ENCODE measurements around the gene KCNJ15.

Gene KCNJ15

GRCh38 chr21:38327984-38328383 is 71.2 kb downstream of the KCNJ15 start:
- no peak for DNase-seq (ENCODE audit: low spot score)

GRCh38 chr21:38329162-38329561 is 72.4 kb downstream of the KCNJ15 start:
- no peak for DNase-seq (ENCODE audit: low spot score)

DNA sequence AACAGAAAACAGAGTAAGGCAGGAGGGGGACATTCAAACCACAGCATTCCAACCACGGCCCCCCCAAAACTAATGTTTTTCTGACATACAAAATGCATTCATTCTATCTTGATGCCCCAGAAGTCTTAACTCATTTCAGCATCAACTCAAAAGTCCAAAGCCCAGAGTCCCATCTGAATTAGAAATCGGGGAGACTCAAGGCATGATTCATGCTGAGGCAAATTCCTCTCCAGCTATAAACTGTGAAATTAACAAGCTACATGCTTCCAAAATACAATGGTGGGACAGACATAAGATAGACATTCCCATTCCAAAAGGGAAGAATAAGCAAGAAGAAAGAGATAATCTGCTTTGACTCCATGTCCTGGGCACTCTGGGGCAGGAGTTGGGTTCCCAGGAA is 73.9 kb downstream of the KCNJ15 start:
- no peak for DNase-seq (ENCODE audit: low spot score)

DNA sequence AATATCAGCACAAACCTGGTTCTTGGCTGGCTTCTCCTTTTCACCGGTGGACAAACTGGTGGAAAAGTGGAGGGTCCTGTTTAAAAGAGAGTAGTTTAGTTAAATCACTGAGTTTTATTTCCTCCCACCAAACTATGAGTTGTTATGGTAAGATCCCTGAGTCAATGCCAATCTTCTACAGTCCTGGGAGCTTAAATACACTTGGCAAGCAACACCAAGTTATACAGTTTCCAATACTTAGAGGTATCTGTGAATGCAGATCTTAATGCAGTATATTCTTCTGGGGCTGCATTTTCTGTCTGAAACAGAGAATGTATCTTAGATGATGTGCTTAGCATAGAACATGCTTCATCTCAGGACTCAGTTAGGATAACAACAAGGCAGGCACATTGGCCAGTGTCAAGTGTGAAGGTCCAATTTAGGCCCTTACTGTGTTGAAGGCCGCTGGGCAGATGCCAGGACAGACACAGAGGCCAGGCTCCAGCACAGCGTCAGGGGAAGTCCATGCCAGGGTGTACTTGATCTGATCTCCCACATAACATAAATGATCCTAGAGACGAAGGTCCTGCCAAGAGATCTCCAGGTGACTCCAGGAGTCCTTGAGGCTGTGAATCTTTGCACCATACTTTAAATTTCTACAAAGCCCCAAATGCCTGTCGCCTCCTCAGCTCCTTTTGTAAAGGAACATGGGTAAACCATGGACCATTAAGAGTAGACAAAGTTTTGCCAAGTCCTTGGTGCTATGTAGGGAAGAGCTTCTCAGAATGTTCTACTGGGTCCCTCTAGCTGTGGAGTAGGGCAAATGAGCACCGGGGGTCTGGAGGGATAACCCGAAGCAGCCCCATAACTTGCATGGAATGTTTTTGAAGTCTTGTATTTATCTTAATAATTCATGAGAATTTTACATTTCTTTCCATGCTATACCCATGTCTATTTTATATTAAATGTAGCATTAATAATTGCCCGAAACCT is 76.8 kb downstream of the KCNJ15 start:
- DNase-seq (ENCODE audit: low spot score) = no peak

DNA sequence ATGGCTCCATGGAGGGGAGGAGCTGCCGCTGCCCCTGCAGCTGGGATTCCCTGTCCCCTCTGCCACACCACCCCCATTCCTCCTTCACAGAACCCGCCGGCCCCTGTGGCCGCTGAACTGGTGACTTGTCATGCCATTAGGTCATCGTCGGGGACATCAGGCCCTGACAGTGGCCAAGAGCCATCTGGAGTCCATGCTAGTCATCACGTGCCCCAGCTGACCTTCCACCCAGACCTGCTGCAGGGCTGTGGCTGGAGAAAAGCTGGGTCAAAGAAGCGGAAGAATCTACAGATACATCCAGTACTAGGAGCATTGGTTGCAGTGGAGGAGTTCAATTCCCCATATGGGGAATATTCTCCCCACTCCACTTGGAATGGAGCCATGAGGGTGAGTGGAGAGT is 78.1 kb downstream of the KCNJ15 start:
- DNase-seq (ENCODE audit: low spot score) = no peak

DNA sequence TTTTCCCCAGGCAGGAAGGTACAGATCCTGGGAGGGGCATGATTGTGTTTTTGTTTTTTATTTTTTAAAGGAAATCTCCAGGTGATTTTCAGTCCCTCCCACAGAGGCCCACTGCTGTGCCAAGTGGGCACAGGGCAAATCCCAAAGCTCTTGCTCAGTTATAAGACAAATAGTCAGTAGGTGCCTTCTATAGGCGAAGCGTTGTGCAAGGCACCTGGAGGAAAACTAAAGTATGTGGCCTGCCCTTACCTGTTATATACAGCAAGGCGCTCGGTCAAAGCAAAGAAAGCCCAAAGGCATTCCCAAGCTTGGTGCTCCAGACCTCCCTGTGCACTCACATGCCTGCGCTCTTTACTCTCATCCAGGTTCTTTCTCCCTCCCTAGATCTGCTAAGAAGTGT is 81.0 kb downstream of the KCNJ15 start:
- DNase-seq (ENCODE audit: low spot score) = no peak

DNA sequence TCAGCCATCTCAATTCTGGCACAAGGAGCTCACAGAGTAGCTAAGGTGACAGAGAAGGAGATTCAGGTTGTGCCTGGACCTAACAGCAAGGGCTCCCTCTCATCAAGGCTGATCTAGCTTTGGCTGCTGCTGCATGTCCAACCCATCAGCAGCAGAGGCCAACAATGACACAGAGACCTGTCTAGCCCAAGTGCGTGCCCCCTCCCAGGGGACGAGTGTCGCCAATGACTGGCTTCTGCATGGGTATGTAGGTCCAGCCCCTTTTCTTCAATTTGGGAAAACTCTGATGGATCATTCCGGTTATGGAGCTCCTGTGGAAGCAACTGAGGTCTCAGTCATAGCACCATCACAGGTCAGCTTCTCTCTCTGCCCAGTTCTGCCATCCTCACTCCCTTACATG is 83.3 kb downstream of the KCNJ15 start:
- DNase-seq (ENCODE audit: low spot score) = no peak

DNA sequence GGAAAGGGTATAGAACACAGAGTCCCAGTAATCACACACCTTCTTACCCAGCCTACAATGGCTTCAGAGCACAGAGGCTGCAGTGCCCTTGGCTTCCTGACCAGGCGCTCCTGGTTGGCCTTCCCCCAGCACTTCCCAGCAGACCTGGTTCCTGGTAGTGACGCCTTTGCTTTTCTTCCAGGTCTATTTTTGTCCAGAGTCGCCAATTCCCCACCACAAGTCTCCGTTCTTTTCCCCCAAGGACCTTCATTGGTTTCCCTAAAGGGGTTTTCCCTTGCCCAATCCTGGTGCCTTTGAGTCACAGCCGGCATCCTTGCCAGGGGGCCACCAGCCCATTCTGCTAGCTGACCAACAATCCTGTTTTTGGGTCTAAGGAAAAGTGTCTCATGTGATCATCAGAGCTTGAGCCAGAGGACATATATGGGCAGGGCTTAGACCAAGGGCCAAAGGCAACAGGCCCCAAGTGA is 84.8 kb downstream of the KCNJ15 start:
- no peak for DNase-seq (ENCODE audit: low spot score)

- no peak for DNase-seq (ENCODE audit: low spot score)
Observed at GRCh38 chr21:38342739-38343138, 85.9 kb downstream of the KCNJ15 start.

- DNase-seq (ENCODE audit: low spot score) = no peak
Observed at GRCh38 chr21:38343691-38344090, 86.9 kb downstream of the KCNJ15 start.

DNA sequence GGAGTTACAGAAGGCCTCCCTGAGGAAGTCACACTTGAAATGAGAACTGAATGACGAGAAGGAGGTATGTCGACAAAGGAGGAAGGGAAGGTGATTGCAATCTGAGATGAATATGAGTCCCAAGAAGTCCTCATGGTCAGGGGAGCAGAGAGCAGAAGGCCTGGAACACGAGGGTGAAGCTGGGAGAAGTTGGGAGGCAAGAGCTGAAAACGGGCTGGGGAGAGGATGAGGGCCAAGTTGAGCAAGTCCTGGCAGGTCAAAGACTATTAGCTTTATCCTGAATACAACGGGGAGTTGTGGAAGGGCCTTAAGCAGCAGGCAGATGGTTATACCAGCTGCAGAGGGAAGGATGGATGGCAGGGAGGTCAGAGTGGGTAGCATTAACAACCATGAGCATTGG is 89.5 kb downstream of the KCNJ15 start:
- no peak for DNase-seq (ENCODE audit: low spot score)

GRCh38 chr21:38349111-38349746 is 92.4 kb downstream of the KCNJ15 start:
- no peak for DNase-seq (ENCODE audit: low spot score)

- no peak for DNase-seq (ENCODE audit: low spot score)
Observed at GRCh38 chr21:38349977-38350376, 93.2 kb downstream of the KCNJ15 start.

DNA sequence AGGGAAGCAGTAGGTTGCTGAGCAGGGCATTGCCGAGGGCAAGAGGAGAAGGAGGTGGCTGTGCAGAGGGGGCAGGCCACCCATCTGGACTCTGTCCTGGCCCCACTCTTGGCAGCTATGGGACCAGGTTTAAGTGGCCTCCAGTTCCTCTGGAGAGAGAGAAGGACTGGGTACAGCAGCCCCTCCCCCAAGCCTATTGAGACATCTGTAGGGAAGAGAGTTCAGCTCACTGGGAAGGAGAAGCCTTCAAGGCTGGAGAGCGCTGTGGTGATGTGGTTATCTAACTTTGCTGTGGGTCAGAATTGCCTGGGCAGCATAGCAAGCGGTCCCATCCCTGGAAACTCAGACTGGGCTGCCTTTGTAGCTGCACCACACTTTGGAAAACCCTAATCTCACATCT is 93.9 kb downstream of the KCNJ15 start:
- DNase-seq (ENCODE audit: low spot score) = no peak

DNA sequence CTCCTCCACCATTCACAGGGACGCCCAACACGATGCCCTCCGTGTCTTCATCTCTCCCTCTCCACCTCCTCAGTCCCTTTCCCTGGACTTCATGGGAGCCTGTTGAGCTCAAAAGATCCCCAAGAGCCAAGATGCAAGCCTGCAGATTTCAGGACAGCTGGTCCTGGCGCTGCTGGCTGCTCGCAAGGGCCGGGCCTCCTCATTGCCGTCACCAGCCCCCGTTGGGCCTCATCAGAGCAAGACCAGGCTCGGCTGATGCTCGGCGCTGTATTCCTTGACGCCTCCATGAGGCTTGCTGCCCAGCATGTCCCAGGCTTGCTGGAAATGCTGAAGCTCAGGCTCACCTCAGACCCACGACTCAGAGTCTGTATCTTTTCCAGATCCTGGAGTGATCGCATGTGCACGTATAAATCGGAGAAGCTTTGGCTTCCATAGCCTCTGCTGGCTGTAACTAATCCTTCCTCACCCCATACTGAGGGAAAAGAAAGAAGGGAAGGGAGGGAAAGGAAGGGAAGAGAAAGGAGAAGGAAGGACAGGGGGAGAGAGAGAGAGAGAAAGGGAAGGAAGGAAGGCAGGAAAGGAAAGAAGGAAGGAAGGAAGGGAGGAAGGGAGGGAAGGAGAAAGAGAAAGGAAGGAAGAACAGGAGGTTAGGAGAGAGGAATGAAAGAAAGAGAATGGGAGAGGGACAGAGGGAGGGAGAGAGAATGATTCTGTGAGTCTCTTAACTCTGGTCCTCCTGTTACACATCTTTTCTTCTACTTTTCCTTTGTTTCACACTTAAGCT is 94.6 kb downstream of the KCNJ15 start:
- DNase-seq (ENCODE audit: low spot score) = no peak

- DNase-seq (ENCODE audit: low spot score) = no peak
Observed at GRCh38 chr21:38351961-38352521, 95.2 kb downstream of the KCNJ15 start.

DNA sequence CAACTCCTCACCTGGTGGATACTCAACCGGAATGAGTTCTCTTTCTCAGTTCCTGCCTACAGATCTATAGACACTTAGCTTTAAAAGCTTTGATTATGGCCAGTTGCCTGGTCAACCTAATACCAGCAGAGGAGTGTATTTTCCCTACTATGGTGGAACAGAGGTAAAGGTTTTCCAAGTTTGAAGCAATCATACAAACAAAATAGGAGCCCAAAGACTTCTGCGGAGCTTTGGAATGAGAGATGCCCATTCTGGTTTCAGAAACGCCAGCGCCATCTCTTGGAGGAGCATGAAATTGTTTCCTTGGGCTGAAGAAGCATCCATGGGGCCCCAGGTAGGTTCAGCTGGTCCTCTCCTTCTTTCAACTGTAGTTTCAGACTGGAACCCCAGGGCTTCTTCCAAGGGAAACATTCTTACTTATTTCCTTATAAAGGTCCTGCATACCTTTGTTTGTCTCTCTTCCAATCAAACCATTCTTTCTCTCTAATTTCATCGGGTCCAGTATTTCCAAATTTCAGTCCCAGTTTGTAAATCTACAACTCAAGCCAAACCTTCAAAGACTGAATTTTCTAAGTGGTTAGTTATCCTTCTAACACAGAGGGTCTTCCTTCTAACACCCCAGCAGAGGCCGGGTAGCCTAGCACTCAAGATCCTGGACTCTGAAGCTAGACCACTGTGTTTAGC is 95.9 kb downstream of the KCNJ15 start:
- peak; percentile 46 for DNase-seq (ENCODE audit: low spot score)

GRCh38 chr21:38354231-38354630 is 97.4 kb downstream of the KCNJ15 start:
- no peak for DNase-seq (ENCODE audit: low spot score)

DNA sequence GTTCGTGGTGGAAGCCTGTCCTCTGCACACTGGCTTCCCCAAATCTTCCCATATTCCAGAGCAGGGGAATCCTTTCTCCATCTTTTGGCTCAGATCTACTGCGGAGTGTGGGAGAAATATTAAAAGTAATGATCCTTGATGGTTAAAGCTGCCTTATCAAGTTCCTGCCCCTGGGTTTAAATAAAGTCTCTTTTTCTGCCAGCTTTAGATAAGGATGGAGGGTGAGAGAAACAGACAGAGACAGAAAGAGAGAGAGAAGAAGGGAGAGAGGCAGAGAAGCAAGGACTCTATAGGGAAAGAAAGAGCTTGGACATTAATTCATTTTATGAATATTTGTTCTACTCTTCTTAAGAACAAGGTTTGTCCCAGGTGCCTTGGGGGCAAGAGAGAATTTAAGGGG is 98.0 kb downstream of the KCNJ15 start:
- DNase-seq (ENCODE audit: low spot score) = no peak

DNA sequence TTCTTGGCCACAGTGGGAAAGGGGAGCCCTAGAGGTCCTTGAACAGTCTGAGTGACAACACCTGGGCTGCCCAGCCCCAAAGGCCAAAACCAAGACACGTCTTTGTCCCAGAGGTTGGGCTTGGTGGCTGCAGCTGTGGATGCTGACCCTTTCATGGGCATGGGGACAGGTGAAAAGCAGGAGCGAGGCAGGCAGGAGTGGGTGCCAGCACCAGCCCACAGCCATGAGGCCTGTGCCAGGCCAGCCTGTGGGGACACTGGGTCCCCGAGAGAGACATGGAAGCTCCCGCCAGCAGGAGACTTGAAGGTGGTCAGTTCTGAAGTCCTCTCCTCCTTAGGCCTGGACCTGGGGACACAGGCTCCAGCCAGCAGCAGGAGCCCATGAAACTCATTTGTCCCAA is 98.6 kb downstream of the KCNJ15 start:
- DNase-seq (ENCODE audit: low spot score) = no peak

DNA sequence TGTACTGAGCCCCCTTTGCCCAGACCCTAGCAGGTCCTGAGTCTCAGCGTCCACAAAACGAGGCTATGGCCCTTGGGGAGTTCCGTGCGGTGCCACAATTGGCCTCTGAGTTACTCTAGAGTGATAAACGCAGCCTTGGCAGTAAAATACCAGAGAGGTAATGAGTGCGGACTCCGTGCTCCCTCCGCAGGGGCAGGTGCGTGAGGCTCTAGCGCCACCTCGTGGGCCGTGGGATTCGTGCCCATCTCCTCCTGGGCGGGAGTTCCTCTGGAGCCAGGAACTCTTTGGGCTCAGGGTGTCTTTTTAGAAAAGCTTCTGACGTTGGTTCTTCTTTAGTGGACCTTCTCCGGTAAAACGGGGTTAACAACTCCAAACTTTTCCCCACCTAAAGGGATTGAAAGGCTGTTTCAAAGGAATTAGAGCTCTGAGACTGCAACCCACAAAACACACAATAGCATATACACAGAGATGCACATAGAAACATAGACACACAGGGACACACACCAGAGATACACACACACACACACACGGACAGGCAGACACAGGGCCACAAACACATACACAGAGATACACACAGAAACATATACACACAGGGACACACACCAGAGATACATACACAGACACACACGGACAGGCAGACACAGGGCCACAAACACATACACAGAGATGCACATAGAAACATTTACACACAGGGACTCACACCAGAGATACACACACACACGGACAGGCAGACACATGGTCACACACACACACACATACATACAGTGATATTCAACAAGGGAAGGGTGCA is 99.4 kb downstream of the KCNJ15 start:
- DNase-seq (ENCODE audit: low spot score) = peak; percentile 88
